ENCODE data around the gene PRRG4. TPM values are rescaled to one million over a fixed set of nuclear protein-coding genes. Genes with fewer than 3 reads are reported as not detected.

PRRG4 gene
- total RNA-seq, 6 experiments from 2014 or later: not detected

GRCh38 chr11:32830796-32831195 lies 1.1 kb downstream of the PRRG4 start:
- no peaks in the 10 kb centered on the region for H3K36me3 Mint-ChIP-seq (ENCODE audit: low read depth)
- DNase-seq: no peak
- H3K27ac Mint-ChIP-seq: no peak overlapping the region
- H3K9me3 Mint-ChIP-seq: no peaks in the 10 kb centered on the region
- no peak overlapping the region for H3K4me3 Mint-ChIP-seq
- peaks cover 33% of the 10 kb centered on the region for H3K27me3 Mint-ChIP-seq (ENCODE audit: insufficient read depth)
- TF ChIP-seq CTCF (IDR thresholded peaks at IDR 0.05): no peak
- peaks cover 7% of the 10 kb centered on the region; the same call in 1 of the 2 replicates for H3K4me1 Mint-ChIP-seq (ENCODE audit: low read depth)

GRCh38 chr11:32831221-32831620 lies 1.5 kb downstream of the PRRG4 start:
- Mint-ChIP-seq H3K27me3 (ENCODE audit: insufficient read depth) (peaks cover 33% of the 10 kb centered on the region), H3K27ac (no peak overlapping the region)

GRCh38 chr11:32833921-32834320 lies 4.2 kb downstream of the PRRG4 start:
- Mint-ChIP-seq H3K27ac (no peak overlapping the region), H3K27me3 (ENCODE audit: insufficient read depth) (peaks cover 37% of the 10 kb centered on the region), H3K9me3 (no peaks in the 10 kb centered on the region), H3K4me1 (ENCODE audit: low read depth) (peaks cover 6% of the 10 kb centered on the region; the same call in 1 of the 2 replicates), H3K36me3 (ENCODE audit: low read depth) (no peaks in the 10 kb centered on the region), H3K4me3 (no peak overlapping the region)
- no peak for DNase-seq
- TF ChIP-seq CTCF (IDR thresholded peaks at IDR 0.05): no peak

More at GRCh38 chr11:32831221-32831620, 1.5 kb downstream of the PRRG4 start:
- Mint-ChIP-seq H3K4me3 (no peak overlapping the region), H3K9me3 (no peaks in the 10 kb centered on the region), H3K4me1 (ENCODE audit: low read depth) (peaks cover 7% of the 10 kb centered on the region; the same call in 1 of the 2 replicates), H3K36me3 (ENCODE audit: low read depth) (no peaks in the 10 kb centered on the region)
- no peak for TF ChIP-seq CTCF (IDR thresholded peaks at IDR 0.05)
- DNase-seq: no peak

- TF ChIP-seq CTCF (IDR thresholded peaks at IDR 0.05): no peak
- DNase-seq: no peak
- Mint-ChIP-seq H3K4me3 (no peak overlapping the region), H3K27me3 (ENCODE audit: insufficient read depth) (peaks cover 23% of the 10 kb centered on the region), H3K4me1 (ENCODE audit: low read depth) (no peaks in the 10 kb centered on the region), H3K36me3 (ENCODE audit: low read depth) (no peaks in the 10 kb centered on the region), H3K9me3 (no peaks in the 10 kb centered on the region), H3K27ac (no peak overlapping the region)
Measured at GRCh38 chr11:32836946-32837345, 7.2 kb downstream of the PRRG4 start.

GRCh38 chr11:32838505-32839274 lies 9.0 kb downstream of the PRRG4 start:
- TF ChIP-seq CTCF (IDR thresholded peaks at IDR 0.05): no peak
- no peak overlapping the region for H3K27ac Mint-ChIP-seq
- no peaks in the 10 kb centered on the region for H3K9me3 Mint-ChIP-seq
- DNase-seq: no peak
- no peaks in the 10 kb centered on the region for H3K36me3 Mint-ChIP-seq (ENCODE audit: low read depth)
- no peak overlapping the region for H3K4me3 Mint-ChIP-seq
- H3K4me1 Mint-ChIP-seq (ENCODE audit: low read depth): no peaks in the 10 kb centered on the region
- peaks cover 18% of the 10 kb centered on the region for H3K27me3 Mint-ChIP-seq (ENCODE audit: insufficient read depth)

Data from HFFc6 (cell line).